Activated CD4-positive, alpha-beta T cell treated with anti-CD3 and anti-CD28 coated beads for 36 hours (primary cell): ENCODE data around the gene PYY. TPM values are rescaled to one million over a fixed set of nuclear protein-coding genes. Genes with fewer than 3 reads are reported as not detected.

ENCODE experiments used
- total RNA-seq, 2 experiments: library from RNA; stranded (reverse); gene quantifications; one replicate each; pipeline ENCODE4 v1.2.3, GENCODE V29; 2021

The PYY gene
- total RNA-seq, 2 experiments from 2014 or later = not detected

Other genes starting within 250 kb of the PYY start
- not detected for gene SOST, start 195.1 kb downstream of the PYY start, total RNA-seq
- gene DUSP3, start 175.0 kb downstream of the PYY start, total RNA-seq = 10 to 100 TPM; 23.4 to 24.8 TPM
- gene CFAP97D1, start 173.5 kb downstream of the PYY start, total RNA-seq = not detected
- gene MPP3, start 120.8 kb downstream of the PYY start, total RNA-seq = under 1 TPM; 0.37 to 0.41 TPM
- gene CD300LG, start 106.8 kb downstream of the PYY start, total RNA-seq = not detected
- 1 to 10 TPM; 1.2 to 1.3 TPM for gene MPP2, start 46.4 kb downstream of the PYY start, total RNA-seq
- not detected for gene PPY, start 11.5 kb downstream of the PYY start, total RNA-seq
- 1 to 10 TPM; 1.3 to 1.5 TPM for gene NAGS, start 50.7 kb upstream of the PYY start, total RNA-seq
- 10 to 100 TPM; 17.6 to 22.7 TPM for gene TMEM101, start 61.0 kb upstream of the PYY start, total RNA-seq
- 100 to 1,000 TPM in 1 of 2 experiments, 10 to 100 TPM in 1; 93.1 to 102 TPM for gene LSM12, start 112.7 kb upstream of the PYY start, total RNA-seq
- 10 to 100 TPM; 21.3 to 22.0 TPM for gene G6PC3, start 116.8 kb upstream of the PYY start, total RNA-seq
- gene HDAC5, start 169.7 kb upstream of the PYY start, total RNA-seq = 10 to 100 TPM; 16.5 to 22.0 TPM
- gene HROB, start 188.0 kb upstream of the PYY start, total RNA-seq = 10 to 100 TPM; 17.1 to 23.3 TPM
- gene ASB16, start 216.8 kb upstream of the PYY start, total RNA-seq = under 1 TPM; 0.14 TPM
- 10 to 100 TPM; 19.8 to 20.3 TPM for gene TMUB2, start 233.0 kb upstream of the PYY start, total RNA-seq
- gene ATXN7L3, start 245.9 kb upstream of the PYY start, total RNA-seq = 10 to 100 TPM; 66.3 to 70.6 TPM